Central memory CD4-positive, alpha-beta T cell (primary cell): ENCODE data around the gene CIAPIN1.

Experiments
- DNase-seq: peaks from one replicate; pipeline ENCODE4 v3.0.0; 2022
- total RNA-seq, 3 experiments: gene quantifications; one replicate each; lab custom pipeline; 2026; lab: John Stamatoyannopoulos, UW

Gene CIAPIN1
- total RNA-seq = 18.1 to 89.0 (median 34.1) reads per million in 3 experiments

DNA sequence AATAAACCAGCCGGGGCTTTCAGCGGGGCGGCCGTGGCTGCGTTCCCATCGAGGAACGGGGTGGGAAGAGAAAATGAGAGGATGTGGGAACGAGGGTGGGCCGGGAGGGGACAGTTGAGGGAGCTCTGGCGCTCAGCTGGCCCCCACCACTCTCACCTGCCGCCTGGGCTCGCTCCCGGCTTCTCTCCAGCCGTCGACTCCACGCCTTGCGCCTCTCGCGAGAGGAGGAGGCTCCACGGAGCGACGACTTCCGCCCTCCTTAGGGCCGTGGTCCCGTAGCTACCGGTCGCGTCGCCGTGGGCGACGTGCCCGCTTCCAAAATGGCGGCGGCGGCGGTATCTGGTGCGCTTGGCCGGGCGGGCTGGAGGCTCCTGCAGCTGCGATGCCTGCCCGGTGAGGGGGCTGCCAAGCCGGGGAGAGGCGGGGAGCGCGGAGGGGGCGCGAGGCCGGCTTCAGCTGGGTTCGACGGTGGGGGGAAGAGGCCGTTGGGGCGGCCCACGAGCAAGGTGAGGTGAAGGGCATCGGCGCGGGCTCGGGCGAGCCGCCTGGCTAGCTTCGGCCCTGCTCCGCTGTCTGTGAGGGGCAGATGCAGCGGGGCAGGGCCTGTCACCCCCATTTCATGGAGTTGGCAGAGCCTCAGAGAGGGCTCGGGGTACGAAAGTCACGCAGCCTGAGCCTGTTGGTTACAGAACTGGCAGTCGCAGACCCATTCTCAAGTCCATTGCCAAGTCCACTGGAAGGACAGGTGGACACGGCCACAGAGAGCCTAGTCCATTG is at the start of gene CIAPIN1, which contains the start of gene COQ9:
Gene CIAPIN1, minus strand, starts transcription at position 200 of the 777 bp plus-strand sequence. CDS start 6,457 bp downstream, outside the sequence.
Gene COQ9, plus strand, starts transcription at position 294 of the 777 bp plus-strand sequence. Its CDS starts 27 bp downstream, at position 321.
- DNase-seq = peak; percentile 88

DNA sequence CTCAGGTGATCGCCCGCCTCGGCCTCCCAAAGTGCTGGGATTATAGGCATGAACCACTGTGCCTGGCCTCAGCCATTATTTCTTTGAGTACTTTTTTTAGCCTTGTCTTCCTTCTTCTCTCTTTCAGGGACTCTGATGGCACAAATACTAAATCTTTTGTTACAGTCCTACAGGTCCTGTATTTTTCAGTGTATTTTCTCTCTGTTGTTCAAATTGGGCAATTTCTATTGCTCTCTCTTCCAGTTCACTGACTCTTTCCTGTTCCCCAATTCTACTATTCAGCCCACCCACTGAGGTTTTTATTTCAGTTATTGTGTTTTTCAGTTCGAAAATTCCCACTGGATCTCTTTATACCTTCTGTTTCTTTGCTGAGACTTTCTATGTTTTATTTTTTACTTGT is 46.6 kb upstream of the CIAPIN1 start:
- DNase-seq = no peak

DNA sequence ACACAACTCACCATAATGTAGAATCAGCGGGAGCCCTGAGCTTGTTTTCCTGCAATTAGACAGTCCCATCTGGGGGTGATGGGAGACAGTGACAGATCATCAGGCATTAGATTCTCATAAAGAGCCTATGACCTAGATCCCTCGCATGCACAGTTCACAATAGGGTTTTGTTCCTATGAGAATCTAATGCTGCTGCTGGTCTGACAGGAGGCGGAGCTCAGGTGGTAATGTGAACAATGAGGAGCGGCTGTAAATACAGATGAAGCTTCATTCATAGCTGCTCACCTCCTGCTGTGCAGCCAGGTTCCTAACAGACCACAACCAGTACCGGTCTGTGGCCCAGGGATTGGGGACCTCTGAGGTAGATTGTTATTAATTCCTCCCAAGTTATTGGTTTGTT is 42.0 kb upstream of the CIAPIN1 start:
- no peak for DNase-seq

DNA sequence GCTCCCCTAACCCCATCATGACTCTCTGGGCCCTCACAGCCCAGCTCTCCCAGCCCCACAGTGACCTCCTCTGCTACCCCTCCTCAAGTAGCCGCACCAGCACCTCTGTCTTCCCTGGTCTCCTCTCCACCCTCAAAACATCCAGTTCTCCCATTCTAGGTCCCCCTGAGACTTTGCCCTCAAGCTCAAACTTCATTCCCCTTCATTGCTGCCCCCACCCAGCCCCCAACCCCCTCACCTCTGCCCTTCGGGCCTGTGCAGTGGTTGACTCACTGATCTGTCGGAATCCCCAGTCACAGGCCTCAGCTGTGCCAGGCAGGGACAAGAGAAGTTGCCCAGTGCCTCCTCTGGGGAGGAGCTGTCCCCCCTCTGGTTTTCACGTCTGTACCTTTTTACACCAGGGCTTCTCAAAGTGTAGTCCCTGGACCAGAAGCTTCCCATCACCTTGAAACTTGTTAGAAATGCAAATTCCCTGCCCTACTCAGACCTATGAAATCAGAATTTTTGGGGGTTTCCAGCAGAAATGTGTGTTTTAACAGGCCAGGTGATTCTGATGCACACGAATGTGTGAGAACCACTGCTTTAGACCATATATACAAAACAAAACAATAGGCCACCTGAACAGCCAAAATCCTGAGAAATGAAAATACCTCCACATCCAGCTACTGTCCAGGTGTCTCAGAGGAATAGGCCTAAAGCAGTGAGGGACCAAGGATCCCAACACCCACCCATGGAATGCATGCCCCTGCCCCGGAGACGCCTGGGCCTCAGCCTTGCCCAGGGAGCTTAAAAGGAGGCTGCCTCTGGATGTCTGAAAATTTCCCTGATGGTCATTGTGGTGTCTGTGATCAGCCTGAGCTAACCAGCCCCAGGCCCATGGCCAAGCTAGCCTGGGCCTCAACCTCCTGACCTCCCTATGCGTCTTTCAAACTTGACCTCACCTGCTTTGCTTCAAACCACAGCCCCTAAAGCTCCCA is 40.0 kb upstream of the CIAPIN1 start:
- no peak for DNase-seq

- peak; percentile 63 for DNase-seq
Observed at GRCh38 chr16:57485916-57486857, 39.0 kb upstream of the CIAPIN1 start, which contains the start of gene DOK4. DOK4 (minus strand) TSS chr16:57486493; CDS start chr16:57479507, 6,986 bp downstream.

- no peak for DNase-seq
Observed at GRCh38 chr16:57485091-57485915, 38.1 kb upstream of the CIAPIN1 start.

- DNase-seq = no peak
Observed at GRCh38 chr16:57484515-57485005, 37.4 kb upstream of the CIAPIN1 start.

DNA sequence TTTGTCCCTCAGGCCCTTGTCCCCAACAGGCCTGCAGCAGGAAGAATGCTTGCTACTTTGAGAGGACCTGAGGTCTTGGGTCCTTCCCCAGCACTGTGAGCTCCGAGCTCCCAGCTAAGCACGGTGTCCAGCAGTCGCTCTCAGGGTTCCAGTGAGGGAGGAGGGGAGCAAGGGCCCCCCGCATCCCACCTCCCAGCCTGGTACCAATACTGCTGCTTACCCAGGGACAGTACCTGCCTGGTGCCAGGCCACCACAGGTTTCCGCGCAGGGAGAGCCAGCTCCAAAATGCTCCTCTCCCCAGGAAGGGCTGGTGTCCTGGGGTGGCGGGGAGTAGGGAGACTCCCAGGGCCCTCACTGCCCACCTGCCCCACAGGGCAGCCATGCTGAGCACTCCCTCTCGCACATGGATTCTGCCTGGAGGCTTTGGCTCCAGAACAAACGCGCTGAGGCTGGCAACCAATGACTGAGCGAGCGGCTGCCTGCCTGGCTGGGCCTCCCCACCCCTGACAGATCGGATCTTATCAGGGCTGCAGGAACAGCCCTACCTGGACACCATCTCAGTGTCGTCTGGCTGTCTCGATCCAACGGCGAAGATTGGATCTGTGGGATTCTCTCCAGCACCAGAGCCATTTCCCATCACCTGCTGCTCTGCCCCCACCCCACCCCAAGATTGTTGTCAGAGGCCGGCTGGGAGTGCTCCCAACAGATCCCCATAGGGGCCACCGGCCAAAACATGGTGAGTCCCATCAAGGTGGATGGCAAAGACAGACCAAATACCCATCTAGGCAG is 36.7 kb upstream of the CIAPIN1 start:
- DNase-seq = no peak

- no peak for DNase-seq
Observed at GRCh38 chr16:57482845-57483545, 35.8 kb upstream of the CIAPIN1 start.

DNA sequence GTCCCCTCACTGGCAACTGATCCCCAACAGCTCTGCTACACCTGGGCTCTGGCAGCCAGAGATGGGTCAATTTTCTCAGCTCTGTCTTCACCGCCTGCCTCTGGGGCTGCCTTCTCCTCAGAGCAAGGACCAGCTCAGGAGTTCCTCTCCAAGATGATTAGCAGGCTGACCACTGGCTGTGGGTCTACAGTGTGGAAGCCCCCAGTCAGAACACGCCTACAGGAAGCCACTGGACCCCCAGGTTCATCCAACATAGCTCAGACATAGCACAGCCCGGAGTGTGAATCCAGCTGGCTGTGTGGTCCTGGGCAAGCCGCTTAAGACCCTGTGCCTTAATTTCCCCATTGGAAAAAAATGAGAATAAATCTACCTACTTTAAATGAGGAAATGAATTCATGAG is 34.2 kb upstream of the CIAPIN1 start:
- no peak for DNase-seq

DNA sequence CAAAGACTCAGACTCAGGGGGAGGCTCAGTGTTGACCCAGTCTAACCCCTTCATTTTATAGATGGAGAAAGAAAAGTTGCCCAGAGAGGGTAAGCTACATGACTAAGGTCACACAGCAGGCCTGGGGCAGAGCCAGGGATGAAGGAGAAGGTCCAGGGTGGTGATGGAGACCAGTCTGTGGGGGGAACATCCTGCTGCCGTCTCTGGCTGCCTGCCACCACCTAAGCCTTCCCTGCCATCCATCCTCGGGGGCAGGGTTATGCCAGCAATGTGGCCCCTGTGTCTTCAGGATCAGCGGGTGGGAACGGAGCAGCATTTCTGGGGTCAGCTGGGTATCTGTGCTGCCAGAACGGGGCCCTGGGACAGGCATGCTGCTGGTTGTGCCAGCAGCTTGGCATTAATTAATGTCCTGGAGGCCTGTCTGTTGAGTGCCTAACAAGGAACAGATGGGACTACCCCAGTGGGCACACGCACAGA is 33.6 kb upstream of the CIAPIN1 start:
- DNase-seq = no peak

- no peak for DNase-seq
Observed at GRCh38 chr16:57479976-57480753, 33.0 kb upstream of the CIAPIN1 start.

- DNase-seq = no peak
Observed at GRCh38 chr16:57479205-57479975, 32.2 kb upstream of the CIAPIN1 start.

- DNase-seq = no peak
Observed at GRCh38 chr16:57478396-57479204, 31.4 kb upstream of the CIAPIN1 start.

- DNase-seq = no peak
Observed at GRCh38 chr16:57477531-57478202, 30.5 kb upstream of the CIAPIN1 start.
